Measurements from ENCODE around the gene CAPSL. TPM values are rescaled to one million over a fixed set of nuclear protein-coding genes. Genes with fewer than 3 reads are reported as not detected.

Gene CAPSL
- total RNA-seq, 4 donors from 2014 or later, result not detected

- TF ChIP-seq CTCF (IDR thresholded peaks at IDR 0.05; ENCODE audit: low read depth), result no peak
Observed at GRCh38 chr5:35859101-35859661, 79.2 kb downstream of the CAPSL start.

GRCh38 chr5:35857606-35858205, 80.7 kb downstream of the CAPSL start:
- TF ChIP-seq CTCF (IDR thresholded peaks at IDR 0.05; ENCODE audit: low read depth), result no peak

GRCh38 chr5:35856765-35857351, 81.6 kb downstream of the CAPSL start, which contains the start of gene IL7R:
Gene IL7R (plus strand): TSS chr5:35856891. CDS start chr5:35856978, 87 bp downstream.
- TF ChIP-seq CTCF (IDR thresholded peaks at IDR 0.05; ENCODE audit: low read depth), result no peak

GRCh38 chr5:35855187-35855586, 83.2 kb downstream of the CAPSL start:
- TF ChIP-seq CTCF (IDR thresholded peaks at IDR 0.05; ENCODE audit: low read depth), result no peak

Small RNAs within 50 kb of the gene (small RNA-seq; reads per million reads assigned to genes)
- gene AC112204.1, result not detected

Other genes with a start within 250 kb of the CAPSL start
- gene IL7R, start 81.7 kb downstream of the CAPSL start, total RNA-seq, result 10 to 100 TPM in 3 of 4 donors, 1 to 10 TPM in 1; 3.8 to 28.0 (median 14.3) TPM
- not detected for gene UGT3A1, start 52.8 kb upstream of the CAPSL start, total RNA-seq
- not detected for gene UGT3A2, start 128.3 kb upstream of the CAPSL start, total RNA-seq
- gene LMBRD2, start 213.3 kb upstream of the CAPSL start, total RNA-seq, result 10 to 100 TPM; 11.9 to 26.3 (median 12.7) TPM
- gene SKP2, start 213.5 kb upstream of the CAPSL start, total RNA-seq, result 10 to 100 TPM; 12.1 to 13.5 (median 12.9) TPM

Measured in subcutaneous adipose tissue (tissue), 4 donors.